HEK293 (cell line): ENCODE measurements around the gene TRAPPC4.

Experiments
- CTCF ChIA-PET: fragments of 350-600 bp; formaldehyde crosslinking; extraction: SDS; loops from one replicate; lab custom pipeline; 2021; ENCODE audit warnings: antibody characterized with exemption; lab: Yijun Ruan, JAX
- POLR2A ChIA-PET: fragments of 300-600 bp; formaldehyde crosslinking; extraction: SDS; loops from one replicate; lab custom pipeline; 2020; ENCODE audit warnings: antibody characterized with exemption, inconsistent platforms; lab: Yijun Ruan, JAX
- H3K27ac ChIP-seq: fragments of 200-500 bp; sonication (Bioruptor generic); 2 replicates; pipeline ENCODE4 v1.5.1; 2014; ENCODE audit warnings: low read depth, low read length, control low read depth, inconsistent platforms; ENCODE audit errors: extremely low read depth
- H3K36me3 ChIP-seq, 2 experiments: fragments of 200-500 bp in 1 of 2; sonication (Bioruptor generic) in 1 of 2; 1 replicate in 1 of 2; 2 replicates in 1 of 2; pipeline ENCODE4 v1.5.1; 2014 to 2017; ENCODE audit warnings: inconsistent platforms in 2 of 2, low read length in 2 of 2; ENCODE audit not compliant: control insufficient read depth in 2 of 2, insufficient read depth in 1 of 2
- H3K4me1 ChIP-seq: fragments of 200-500 bp; sonication (Bioruptor generic); 2 replicates; pipeline ENCODE4 v1.5.1; 2014; ENCODE audit warnings: mild to moderate bottlenecking, low read length, inconsistent platforms; ENCODE audit not compliant: control insufficient read depth, insufficient read depth
- H3K4me3 ChIP-seq: 2 replicates; pipeline ENCODE4 v1.5.1; 2011; ENCODE audit warnings: low read depth, mild to moderate bottlenecking, control low read depth, low read length, moderate library complexity
- H3K9me3 ChIP-seq: fragments of 200-500 bp; sonication (Bioruptor generic); 2 replicates; pipeline ENCODE4 v1.5.1; 2014; ENCODE audit warnings: low read depth, low read length, inconsistent platforms; ENCODE audit not compliant: control insufficient read depth, insufficient read depth
- AEBP2 ChIP-seq: fragments of 450-650 bp; formaldehyde crosslinking; IDR thresholded peaks from 2 replicates; pipeline ENCODE4 v1.5.1; 2016; ENCODE audit warnings: missing biosample characterization, missing genetic modification characterization, borderline replicate concordance
- GLI2 ChIP-seq: fragments of 450-650 bp; formaldehyde crosslinking; IDR thresholded peaks from 2 replicates; pipeline ENCODE4; 2017; ENCODE audit warnings: missing biosample characterization, missing genetic modification characterization, low read depth, borderline replicate concordance
- GLIS1 ChIP-seq: fragments of 450-650 bp; formaldehyde crosslinking; IDR thresholded peaks from 2 replicates; pipeline ENCODE4 v1.5.1; 2016; ENCODE audit warnings: missing biosample characterization, missing genetic modification characterization
- GLIS2 ChIP-seq: fragments of 450-650 bp; formaldehyde crosslinking; IDR thresholded peaks from 2 replicates; pipeline ENCODE4 v1.5.1; 2016; ENCODE audit warnings: missing biosample characterization, missing genetic modification characterization
- KLF7 ChIP-seq: fragments of 450-650 bp; formaldehyde crosslinking; IDR thresholded peaks from 2 replicates; pipeline ENCODE4 v1.5.1; 2016; ENCODE audit warnings: missing biosample characterization, missing genetic modification characterization, borderline replicate concordance
- SCRT2 ChIP-seq: fragments of 450-650 bp; formaldehyde crosslinking; IDR thresholded peaks from 2 replicates; pipeline ENCODE4 v1.5.1; 2016; ENCODE audit warnings: missing biosample characterization, missing genetic modification characterization
- SP2 ChIP-seq: fragments of 450-650 bp; formaldehyde crosslinking; IDR thresholded peaks from 2 replicates; pipeline ENCODE4 v1.5.1; 2016; ENCODE audit warnings: missing biosample characterization, missing genetic modification characterization
- SP7 ChIP-seq: fragments of 450-650 bp; formaldehyde crosslinking; IDR thresholded peaks from 2 replicates; pipeline ENCODE4 v1.5.1; 2016; ENCODE audit warnings: missing biosample characterization, missing genetic modification characterization
- ZBTB48 ChIP-seq: fragments of 450-650 bp; formaldehyde crosslinking; IDR thresholded peaks from 2 replicates; pipeline ENCODE4 v1.5.1; 2016; ENCODE audit warnings: missing biosample characterization, missing genetic modification characterization
- ZBTB49 ChIP-seq: fragments of 450-650 bp; formaldehyde crosslinking; IDR thresholded peaks from 2 replicates; pipeline ENCODE4 v1.5.1; 2016; ENCODE audit warnings: missing biosample characterization, missing genetic modification characterization, low read depth
- ZIC2 ChIP-seq: fragments of 450-650 bp; formaldehyde crosslinking; IDR thresholded peaks from 2 replicates; pipeline ENCODE4 v1.5.1; 2016; ENCODE audit warnings: missing biosample characterization, missing genetic modification characterization
- ZNF335 ChIP-seq: fragments of 450-650 bp; formaldehyde crosslinking; conservative IDR thresholded peaks from 2 replicates; pipeline ENCODE4 v1.5.1; 2016; ENCODE audit warnings: missing biosample characterization, missing genetic modification characterization
- ZNF561 ChIP-seq: fragments of 450-650 bp; IDR thresholded peaks from 2 replicates; pipeline ENCODE4 v1.5.1; 2018; ENCODE audit warnings: missing biosample characterization, missing genetic modification characterization, borderline replicate concordance
- ZNF654 ChIP-seq: fragments of 450-650 bp; formaldehyde crosslinking; IDR thresholded peaks from 2 replicates; pipeline ENCODE4 v1.5.1; 2016; ENCODE audit warnings: low read depth, missing biosample characterization, missing genetic modification characterization
- ZNF76 ChIP-seq: fragments of 450-650 bp; formaldehyde crosslinking; IDR thresholded peaks from 2 replicates; pipeline ENCODE4; 2016; ENCODE audit warnings: low read depth, missing biosample characterization, missing genetic modification characterization, borderline replicate concordance
- TF ChIP-seq, protein P1 (sequence below): fragments of 450-650 bp; formaldehyde crosslinking; IDR thresholded peaks from 2 replicates; pipeline ENCODE4 v1.5.1; 2016; ENCODE audit warnings: missing biosample characterization, missing genetic modification characterization
- TF ChIP-seq, protein P2 (sequence below): fragments of 450-650 bp; formaldehyde crosslinking; IDR thresholded peaks from 2 replicates; pipeline ENCODE4 v1.5.1; 2016; ENCODE audit warnings: missing biosample characterization, missing genetic modification characterization
- TF ChIP-seq, protein P3 (sequence below): fragments of 450-650 bp; formaldehyde crosslinking; IDR thresholded peaks from 2 replicates; pipeline ENCODE4 v1.5.1; 2016; ENCODE audit warnings: missing biosample characterization, missing genetic modification characterization
- TF ChIP-seq, protein P4 (sequence below): fragments of 450-650 bp; formaldehyde crosslinking; IDR thresholded peaks from 2 replicates; pipeline ENCODE4 v1.5.1; 2016; ENCODE audit warnings: missing biosample characterization, missing genetic modification characterization
- TF ChIP-seq, protein P5 (sequence below): fragments of 450-650 bp; formaldehyde crosslinking; IDR thresholded peaks from 2 replicates; pipeline ENCODE4 v1.5.1; 2017; ENCODE audit warnings: missing biosample characterization, missing genetic modification characterization

The TRAPPC4 gene

DNA sequence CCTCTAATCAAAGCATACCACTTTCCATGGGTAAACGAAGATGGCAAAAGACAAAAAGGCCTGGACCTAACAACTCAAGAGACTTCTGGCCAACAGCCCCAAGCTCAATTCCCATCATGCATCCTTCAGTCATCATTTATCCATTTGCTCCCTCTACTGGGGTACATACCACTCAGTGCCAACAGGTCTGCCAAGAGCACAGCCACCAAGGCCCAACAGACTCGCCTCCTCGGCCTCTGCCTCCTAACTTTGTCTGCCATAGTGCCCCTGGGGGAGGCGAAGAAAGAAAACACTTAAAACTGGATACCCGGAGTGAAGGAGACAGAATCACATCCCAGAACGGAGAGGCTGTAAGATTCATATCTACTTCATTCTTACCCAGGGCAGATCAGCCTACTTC is 37.3 kb downstream of the TRAPPC4 start:
- ChIA-PET POLR2A (interaction anchor here (0.6 to 4.0 kb wide), 15 partner anchors 8 to 261 kb away, joined by 3 to 20 read pairs (median 5); partner anchors contain the start of genes C2CD2L, DPAGT1, HINFP and HMBS), CTCF (interaction anchor here (0.6 to 1.8 kb wide), 3 partner anchors 13 to 127 kb away, joined by 3 to 6 read pairs (median 3); no protein-coding TSS in a partner anchor)
- Histone ChIP-seq H3K36me3 (peaks cover 4 to 49% of the 10 kb centered on the region in 2 experiments; a peak in 1 of 3 replicates), H3K4me1 (no peaks in the 10 kb centered on the region), H3K27ac (no peak overlapping the region), H3K9me3 (no peaks in the 10 kb centered on the region), H3K4me3 (peak overlapping the region; percentile 85)
- TF ChIP-seq ZNF654 (tag by site-specific recombination), result peak; percentile 4; the same call in 1 of the 2 replicates
- TF ChIP-seq, protein P1, sequence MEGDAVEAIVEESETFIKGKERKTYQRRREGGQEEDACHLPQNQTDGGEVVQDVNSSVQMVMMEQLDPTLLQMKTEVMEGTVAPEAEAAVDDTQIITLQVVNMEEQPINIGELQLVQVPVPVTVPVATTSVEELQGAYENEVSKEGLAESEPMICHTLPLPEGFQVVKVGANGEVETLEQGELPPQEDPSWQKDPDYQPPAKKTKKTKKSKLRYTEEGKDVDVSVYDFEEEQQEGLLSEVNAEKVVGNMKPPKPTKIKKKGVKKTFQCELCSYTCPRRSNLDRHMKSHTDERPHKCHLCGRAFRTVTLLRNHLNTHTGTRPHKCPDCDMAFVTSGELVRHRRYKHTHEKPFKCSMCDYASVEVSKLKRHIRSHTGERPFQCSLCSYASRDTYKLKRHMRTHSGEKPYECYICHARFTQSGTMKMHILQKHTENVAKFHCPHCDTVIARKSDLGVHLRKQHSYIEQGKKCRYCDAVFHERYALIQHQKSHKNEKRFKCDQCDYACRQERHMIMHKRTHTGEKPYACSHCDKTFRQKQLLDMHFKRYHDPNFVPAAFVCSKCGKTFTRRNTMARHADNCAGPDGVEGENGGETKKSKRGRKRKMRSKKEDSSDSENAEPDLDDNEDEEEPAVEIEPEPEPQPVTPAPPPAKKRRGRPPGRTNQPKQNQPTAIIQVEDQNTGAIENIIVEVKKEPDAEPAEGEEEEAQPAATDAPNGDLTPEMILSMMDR (tag by site-specific recombination), result peak; percentile 65
- TF ChIP-seq GLI2, result no peak
- TF ChIP-seq SCRT2 (tag by site-specific recombination), result peak; percentile 23; the same call in 1 of the 2 replicates

GRCh38 chr11:119056421-119056999 is 37.9 kb downstream of the TRAPPC4 start:
- CTCF ChIA-PET, result interaction anchor here (0.7 to 1.8 kb wide), 4 partner anchors 14 to 282 kb away, joined by 3 to 6 read pairs (median 4); no protein-coding TSS in a partner anchor
- peak overlapping the region; percentile 72; the same call in 1 of the 2 replicates for H3K27ac ChIP-seq
- POLR2A ChIA-PET, result interaction anchor here (0.5 to 4.0 kb wide), 18 partner anchors 9 to 261 kb away, joined by 3 to 20 read pairs (median 4); partner anchors contain the start of genes C2CD2L, DPAGT1, HINFP and HMBS
- TF ChIP-seq, protein P2, sequence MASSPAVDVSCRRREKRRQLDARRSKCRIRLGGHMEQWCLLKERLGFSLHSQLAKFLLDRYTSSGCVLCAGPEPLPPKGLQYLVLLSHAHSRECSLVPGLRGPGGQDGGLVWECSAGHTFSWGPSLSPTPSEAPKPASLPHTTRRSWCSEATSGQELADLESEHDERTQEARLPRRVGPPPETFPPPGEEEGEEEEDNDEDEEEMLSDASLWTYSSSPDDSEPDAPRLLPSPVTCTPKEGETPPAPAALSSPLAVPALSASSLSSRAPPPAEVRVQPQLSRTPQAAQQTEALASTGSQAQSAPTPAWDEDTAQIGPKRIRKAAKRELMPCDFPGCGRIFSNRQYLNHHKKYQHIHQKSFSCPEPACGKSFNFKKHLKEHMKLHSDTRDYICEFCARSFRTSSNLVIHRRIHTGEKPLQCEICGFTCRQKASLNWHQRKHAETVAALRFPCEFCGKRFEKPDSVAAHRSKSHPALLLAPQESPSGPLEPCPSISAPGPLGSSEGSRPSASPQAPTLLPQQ, result peak; percentile 17; the same call in 1 of the 2 replicates
- TF ChIP-seq GLIS1 (tag by site-specific recombination), result peak; percentile 66
- peak; percentile 50; the same call in 1 of the 2 replicates for TF ChIP-seq ZNF561 (tag by site-specific recombination)
- TF ChIP-seq ZBTB49 (tag by site-specific recombination), result no peak
- TF ChIP-seq, protein P3, sequence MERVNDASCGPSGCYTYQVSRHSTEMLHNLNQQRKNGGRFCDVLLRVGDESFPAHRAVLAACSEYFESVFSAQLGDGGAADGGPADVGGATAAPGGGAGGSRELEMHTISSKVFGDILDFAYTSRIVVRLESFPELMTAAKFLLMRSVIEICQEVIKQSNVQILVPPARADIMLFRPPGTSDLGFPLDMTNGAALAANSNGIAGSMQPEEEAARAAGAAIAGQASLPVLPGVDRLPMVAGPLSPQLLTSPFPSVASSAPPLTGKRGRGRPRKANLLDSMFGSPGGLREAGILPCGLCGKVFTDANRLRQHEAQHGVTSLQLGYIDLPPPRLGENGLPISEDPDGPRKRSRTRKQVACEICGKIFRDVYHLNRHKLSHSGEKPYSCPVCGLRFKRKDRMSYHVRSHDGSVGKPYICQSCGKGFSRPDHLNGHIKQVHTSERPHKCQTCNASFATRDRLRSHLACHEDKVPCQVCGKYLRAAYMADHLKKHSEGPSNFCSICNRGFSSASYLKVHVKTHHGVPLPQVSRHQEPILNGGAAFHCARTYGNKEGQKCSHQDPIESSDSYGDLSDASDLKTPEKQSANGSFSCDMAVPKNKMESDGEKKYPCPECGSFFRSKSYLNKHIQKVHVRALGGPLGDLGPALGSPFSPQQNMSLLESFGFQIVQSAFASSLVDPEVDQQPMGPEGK (tag by site-specific recombination), result peak; percentile 32; the same call in 1 of the 2 replicates
- TF ChIP-seq, protein P4, sequence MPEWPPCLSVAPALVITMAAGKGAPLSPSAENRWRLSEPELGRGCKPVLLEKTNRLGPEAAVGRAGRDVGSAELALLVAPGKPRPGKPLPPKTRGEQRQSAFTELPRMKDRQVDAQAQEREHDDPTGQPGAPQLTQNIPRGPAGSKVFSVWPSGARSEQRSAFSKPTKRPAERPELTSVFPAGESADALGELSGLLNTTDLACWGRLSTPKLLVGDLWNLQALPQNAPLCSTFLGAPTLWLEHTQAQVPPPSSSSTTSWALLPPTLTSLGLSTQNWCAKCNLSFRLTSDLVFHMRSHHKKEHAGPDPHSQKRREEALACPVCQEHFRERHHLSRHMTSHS (tag by site-specific recombination), result no peak
- TF ChIP-seq GLIS2 (tag by site-specific recombination), result peak; percentile 51
- no peak for TF ChIP-seq KLF7
- TF ChIP-seq ZNF76, result 0 out of 2 replicates have a peak, but pooled peaks have one; percentile 38
- TF ChIP-seq ZIC2 (tag by site-specific recombination), result peak; percentile 77
- TF ChIP-seq SP2 (tag by site-specific recombination), result peak; percentile 63
- peak; percentile 11; the same call in 1 of the 2 replicates for TF ChIP-seq ZBTB48
- no peak for TF ChIP-seq SP7 (tag by site-specific recombination)
- TF ChIP-seq, protein P5, sequence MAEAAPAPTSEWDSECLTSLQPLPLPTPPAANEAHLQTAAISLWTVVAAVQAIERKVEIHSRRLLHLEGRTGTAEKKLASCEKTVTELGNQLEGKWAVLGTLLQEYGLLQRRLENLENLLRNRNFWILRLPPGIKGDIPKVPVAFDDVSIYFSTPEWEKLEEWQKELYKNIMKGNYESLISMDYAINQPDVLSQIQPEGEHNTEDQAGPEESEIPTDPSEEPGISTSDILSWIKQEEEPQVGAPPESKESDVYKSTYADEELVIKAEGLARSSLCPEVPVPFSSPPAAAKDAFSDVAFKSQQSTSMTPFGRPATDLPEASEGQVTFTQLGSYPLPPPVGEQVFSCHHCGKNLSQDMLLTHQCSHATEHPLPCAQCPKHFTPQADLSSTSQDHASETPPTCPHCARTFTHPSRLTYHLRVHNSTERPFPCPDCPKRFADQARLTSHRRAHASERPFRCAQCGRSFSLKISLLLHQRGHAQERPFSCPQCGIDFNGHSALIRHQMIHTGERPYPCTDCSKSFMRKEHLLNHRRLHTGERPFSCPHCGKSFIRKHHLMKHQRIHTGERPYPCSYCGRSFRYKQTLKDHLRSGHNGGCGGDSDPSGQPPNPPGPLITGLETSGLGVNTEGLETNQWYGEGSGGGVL, result peak; percentile 56; the same call in 1 of the 2 replicates
- TF ChIP-seq ZNF335, result peak; percentile 49
- TF ChIP-seq AEBP2 (tag by site-specific recombination), result no peak

More at GRCh38 chr11:119056421-119056999, 37.9 kb downstream of the TRAPPC4 start:
- Histone ChIP-seq H3K4me1 (no peaks in the 10 kb centered on the region), H3K36me3 (peaks cover 4 to 43% of the 10 kb centered on the region in 2 experiments; a peak in 1 of 3 replicates), H3K4me3 (peak overlapping the region; percentile 85), H3K9me3 (no peaks in the 10 kb centered on the region)
